Heart left ventricle (tissue), 16 donors: ENCODE measurements around the gene SLC28A2. TPM values are rescaled to one million over a fixed set of nuclear protein-coding genes. Genes with fewer than 3 reads are reported as not detected.

Experiments
- ATAC-seq, 4 donors: fragments of 200-7000 bp; cut with Tn5 transposase; one replicate each; pipeline ENCODE4 v1.9.1; 2020 to 2022; ENCODE audit warnings: moderate library complexity in 4 of 4, mild to moderate bottlenecking in 3 of 4, moderate number of reproducible peaks in 1 of 4
- DNase-seq, 5 donors: peaks; one replicate each; pipeline ENCODE4 v3.0.0-alpha.2; 2020
- H3K27ac ChIP-seq, 12 donors: fragments of 200-600 bp; sonication (generic) in 4 of 12; one replicate each; pipeline versions ENCODE4 v1.5.0 to v1.8.0; 2016 to 2022; ENCODE audit warnings: mild to moderate bottlenecking in 2 of 12
- H3K27me3 ChIP-seq, 9 donors: fragments of 200-600 bp; sonication (generic) in 2 of 9; one replicate each; pipeline versions ENCODE4 v1.5.1 to v1.8.0; 2016 to 2022; ENCODE audit warnings: mild to moderate bottlenecking in 3 of 9
- H3K36me3 ChIP-seq, 9 donors: fragments of 200-600 bp; sonication (generic) in 2 of 9; one replicate each; pipeline versions ENCODE4 v1.5.0 to v1.8.0; 2018 to 2022; ENCODE audit warnings: mild to moderate bottlenecking in 2 of 9
- H3K4me1 ChIP-seq, 12 donors: fragments of 200-600 bp; sonication (generic) in 4 of 12; one replicate each; pipeline versions ENCODE4 v1.5.0 to v1.8.0; 2016 to 2022; ENCODE audit warnings: mild to moderate bottlenecking in 3 of 12
- H3K4me3 ChIP-seq, 12 donors: fragments of 200-600 bp; sonication (generic) in 4 of 12; one replicate each; pipeline versions ENCODE4 v1.5.0 to v1.8.0; 2017 to 2022; ENCODE audit warnings: mild to moderate bottlenecking in 9 of 12, moderate library complexity in 4 of 12
- H3K9me3 ChIP-seq, 12 donors: fragments of 200-600 bp; sonication (generic) in 4 of 12; one replicate each; pipeline versions ENCODE4 v1.5.0 to v1.8.0; 2016 to 2022; ENCODE audit warnings: mild to moderate bottlenecking in 1 of 12
- POLR2A ChIP-seq, 2 donors: fragments of 450-650 bp; IDR thresholded peaks; one replicate each; pipeline ENCODE4 v1.6.1; 2017; ENCODE audit warnings: antibody characterized with exemption in 2 of 2, mild to moderate bottlenecking in 2 of 2, moderate library complexity in 2 of 2
- WGBS, 4 donors: extraction: QIAGEN DNeasy Blood & Tissue Kit in 2 of 4; methylation state at CpG; one replicate each; pipeline versions ENCODE4 v1.1.5 to v1.1.7; 2013 to 2018; 5-methylcytosine and 5-hydroxymethylcytosine counted together
- intact Hi-C, 10 donors: fragments of 100-400 bp; cut with DNase I; formaldehyde crosslinking; loops; one replicate each; pipeline versions ENCODE4 v1.11.1 to v1.14.2; 2022
- polyA plus RNA-seq, 2 donors: library from polyadenylated mRNA; stranded (reverse); fragments of 200-250 nt; gene quantifications; one replicate each; pipeline ENCODE4 v1.2.3, GENCODE V29; 2013
- total RNA-seq, 9 donors: library from RNA; depleted of rRNA in 2 of 9; stranded (reverse); fragments of >200 nt in 2 of 9; fragmentation: NEBNext Ultra II Directional in 3 of 9; extraction: Animal tissue kit (Norgen Biotek cat#: 25700) in 3 of 9; gene quantifications; one replicate each; pipeline versions ENCODE4 v1.1.0 to v1.2.4, GENCODE V29; 2016 to 2023
- TF ChIP-seq, protein P1 (sequence below), 12 donors: fragments of 200-600 bp; sonication (generic) in 4 of 12; IDR thresholded peaks; one replicate each; pipeline versions ENCODE4 v1.5.0 to v1.8.0; 2018 to 2022; ENCODE audit warnings: antibody characterized with exemption in 12 of 12, mild to moderate bottlenecking in 5 of 12
- donor health status: ischemic (EF 13 %, LVEDD 7.1; RV severe dilation, severe dysfunction).
- donor health status: healthy with polysubstance abuse.
- donor health status: DM: no; HTN: yes; CAD: no.
- donor health status: DM: no; HTN: no; CAD: no.
- donor health status: ischemic (EF 25% LVEDD 6.9; RV normal size, moderate dysfunction).
- donor health status: ischemic (EF 25% LVEDD 5.7; RV mildly dilated, moderate dysfunction).
- donor health status: healthy.
- donor health status: DM: yes; HTN: yes; CAD: no.
- donor health status: ischemic (EF 35%, LVEDD 5.7; RV mildly dilated, moderate dysfunction).
- donor health status: nonischemic (EF 11% LVEDD 7.7; RV severe dilation, severe dysfunction).
- donor health status: DM: yes; HTN: yes; CAD: no.
- donor health status: PGD.
- donor health status: ischemic (EF 29% LVEDD 5.4; RV normal size, mild dysfunction).
- donor health status: nonischemic (EF 23%, LVEDD 6.1; RV moderate dilation, normal function).

SLC28A2 gene
- total and polyA plus RNA-seq, 11 donors, result not detected

DNA sequence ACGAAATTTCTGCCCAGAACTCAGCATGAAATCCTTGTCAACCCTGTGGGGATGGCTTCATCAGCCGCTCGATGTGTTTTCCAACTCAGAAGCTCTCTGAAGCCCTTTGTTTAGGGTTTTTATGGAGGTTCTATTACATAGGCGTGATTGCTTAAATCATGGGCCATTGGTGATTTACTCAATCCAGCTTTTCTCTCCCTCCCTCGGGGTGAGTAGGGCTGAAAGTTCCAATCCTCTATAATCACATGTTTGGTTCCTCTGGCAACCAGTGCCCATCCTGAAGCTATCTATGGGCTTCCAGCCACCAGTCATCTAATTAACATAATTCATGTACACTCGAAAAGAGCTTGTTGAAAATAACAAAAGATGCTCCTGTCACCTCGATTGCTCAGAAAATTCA lies 74.7 kb downstream of the SLC28A2 start:
- H3K36me3 ChIP-seq, result no peaks in the 10 kb centered on the region
- H3K4me3 ChIP-seq, result no peak overlapping the region
- ATAC-seq (no peak), DNase-seq (no peak)
- TF ChIP-seq, protein P1, sequence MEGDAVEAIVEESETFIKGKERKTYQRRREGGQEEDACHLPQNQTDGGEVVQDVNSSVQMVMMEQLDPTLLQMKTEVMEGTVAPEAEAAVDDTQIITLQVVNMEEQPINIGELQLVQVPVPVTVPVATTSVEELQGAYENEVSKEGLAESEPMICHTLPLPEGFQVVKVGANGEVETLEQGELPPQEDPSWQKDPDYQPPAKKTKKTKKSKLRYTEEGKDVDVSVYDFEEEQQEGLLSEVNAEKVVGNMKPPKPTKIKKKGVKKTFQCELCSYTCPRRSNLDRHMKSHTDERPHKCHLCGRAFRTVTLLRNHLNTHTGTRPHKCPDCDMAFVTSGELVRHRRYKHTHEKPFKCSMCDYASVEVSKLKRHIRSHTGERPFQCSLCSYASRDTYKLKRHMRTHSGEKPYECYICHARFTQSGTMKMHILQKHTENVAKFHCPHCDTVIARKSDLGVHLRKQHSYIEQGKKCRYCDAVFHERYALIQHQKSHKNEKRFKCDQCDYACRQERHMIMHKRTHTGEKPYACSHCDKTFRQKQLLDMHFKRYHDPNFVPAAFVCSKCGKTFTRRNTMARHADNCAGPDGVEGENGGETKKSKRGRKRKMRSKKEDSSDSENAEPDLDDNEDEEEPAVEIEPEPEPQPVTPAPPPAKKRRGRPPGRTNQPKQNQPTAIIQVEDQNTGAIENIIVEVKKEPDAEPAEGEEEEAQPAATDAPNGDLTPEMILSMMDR (IDR thresholded peaks at IDR 0.05), result no peak
- no peak for TF ChIP-seq POLR2A (IDR thresholded peaks at IDR 0.05)
- intact Hi-C loops, result no loop called here
- WGBS, 4 donors, result 68 to 72% (median 70%) methylated on average over 7 of the region's 7 CpGs
- H3K27me3 ChIP-seq, result peaks cover 0 to 14% (median 0%) of the 10 kb centered on the region in 9 donors
- peaks cover 0 to 4% (median 0%) of the 10 kb centered on the region in 12 donors for H3K4me1 ChIP-seq
- H3K27ac ChIP-seq, result no peak overlapping the region
- H3K9me3 ChIP-seq, result no peaks in the 10 kb centered on the region

Other genes with a start within 250 kb of the SLC28A2 start
- gene SORD, start 229.0 kb upstream of the SLC28A2 start, total RNA-seq, result 10 to 100 TPM in 5 of 9 donors, 1 to 10 TPM in 4; 5.7 to 16.7 (median 11.0) TPM
- 1 to 10 TPM; 3.4 to 6.4 TPM for gene SORD, start 229.0 kb upstream of the SLC28A2 start, polyA plus RNA-seq
- 1 to 10 TPM in 1 of 9 donors, under 1 TPM in 8; 0.02 to 1.4 (median 0.11) TPM for gene DUOX2, start 138.1 kb upstream of the SLC28A2 start, total RNA-seq
- under 1 TPM; 0.03 to 0.53 TPM for gene DUOX2, start 138.1 kb upstream of the SLC28A2 start, polyA plus RNA-seq
- not detected for gene DUOXA2, start 137.9 kb upstream of the SLC28A2 start, total RNA-seq
- under 1 TPM in 1 of 2 donors, not detected in 1; 0.03 TPM for gene DUOXA2, start 137.9 kb upstream of the SLC28A2 start, polyA plus RNA-seq
- 1 to 10 TPM in 1 of 9 donors, under 1 TPM in 5, not detected in 3; 0.21 to 1.3 (median 0.31) TPM for gene DUOXA1, start 122.4 kb upstream of the SLC28A2 start, total RNA-seq
- under 1 TPM; 0.11 to 0.53 TPM for gene DUOXA1, start 122.4 kb upstream of the SLC28A2 start, polyA plus RNA-seq
- gene DUOX1, start 122.2 kb upstream of the SLC28A2 start, total RNA-seq, result 1 to 10 TPM in 1 of 9 donors, under 1 TPM in 8; 0.19 to 1.6 (median 0.52) TPM
- gene DUOX1, start 122.2 kb upstream of the SLC28A2 start, polyA plus RNA-seq, result under 1 TPM; 0.11 to 0.95 TPM
- gene SHF, start 64.3 kb upstream of the SLC28A2 start, total RNA-seq, result 1 to 10 TPM; 2.4 to 7.9 (median 3.9) TPM
- 1 to 10 TPM; 1.9 to 4.6 TPM for gene SHF, start 64.3 kb upstream of the SLC28A2 start, polyA plus RNA-seq
- gene GATM, start 126.3 kb downstream of the SLC28A2 start, total RNA-seq, result 100 to 1,000 TPM in 1 of 9 donors, 10 to 100 TPM in 8; 12.9 to 121 (median 29.7) TPM
- gene GATM, start 126.3 kb downstream of the SLC28A2 start, polyA plus RNA-seq, result 1 to 10 TPM; 8.3 to 9.1 TPM